AG10803 (cell line): ENCODE measurements around the gene CNTNAP2.

Experiments used
- DNase-seq: peaks from one replicate; pipeline ENCODE4 v3.0.0; 2010; ENCODE audit warnings: low read depth
- H3K4me3 ChIP-seq: 2 replicates; pipeline ENCODE4 v1.5.1; 2011; ENCODE audit warnings: mild to moderate bottlenecking, low read length, control low read depth
- TF ChIP-seq, protein P1 (sequence below): conservative IDR thresholded peaks from 2 replicates; pipeline ENCODE4 v1.5.1; 2011; ENCODE audit warnings: mild to moderate bottlenecking, low read length, control low read depth, inconsistent platforms

CNTNAP2 gene

DNA sequence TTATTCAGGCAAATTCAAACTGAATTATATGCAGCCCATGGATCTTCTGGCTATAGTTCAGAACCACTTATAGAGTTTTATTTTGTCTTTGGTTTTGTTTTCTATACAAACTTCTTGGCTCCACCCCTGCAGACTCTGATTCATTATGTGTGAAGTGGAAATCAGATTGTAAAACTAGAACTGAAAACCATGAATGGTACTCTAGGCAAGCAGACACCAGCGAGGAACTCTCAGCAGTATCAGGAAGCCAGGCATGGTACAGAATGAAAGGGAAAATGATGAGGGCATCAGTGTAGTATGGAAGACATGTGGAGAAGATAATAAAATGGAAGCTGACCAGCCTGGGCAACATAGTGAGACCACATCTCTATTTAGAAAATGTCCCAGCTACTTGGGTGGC is 1447.1 kb downstream of the CNTNAP2 start:
- DNase-seq, result no peak
- no peak overlapping the region for H3K4me3 ChIP-seq
- TF ChIP-seq, protein P1, sequence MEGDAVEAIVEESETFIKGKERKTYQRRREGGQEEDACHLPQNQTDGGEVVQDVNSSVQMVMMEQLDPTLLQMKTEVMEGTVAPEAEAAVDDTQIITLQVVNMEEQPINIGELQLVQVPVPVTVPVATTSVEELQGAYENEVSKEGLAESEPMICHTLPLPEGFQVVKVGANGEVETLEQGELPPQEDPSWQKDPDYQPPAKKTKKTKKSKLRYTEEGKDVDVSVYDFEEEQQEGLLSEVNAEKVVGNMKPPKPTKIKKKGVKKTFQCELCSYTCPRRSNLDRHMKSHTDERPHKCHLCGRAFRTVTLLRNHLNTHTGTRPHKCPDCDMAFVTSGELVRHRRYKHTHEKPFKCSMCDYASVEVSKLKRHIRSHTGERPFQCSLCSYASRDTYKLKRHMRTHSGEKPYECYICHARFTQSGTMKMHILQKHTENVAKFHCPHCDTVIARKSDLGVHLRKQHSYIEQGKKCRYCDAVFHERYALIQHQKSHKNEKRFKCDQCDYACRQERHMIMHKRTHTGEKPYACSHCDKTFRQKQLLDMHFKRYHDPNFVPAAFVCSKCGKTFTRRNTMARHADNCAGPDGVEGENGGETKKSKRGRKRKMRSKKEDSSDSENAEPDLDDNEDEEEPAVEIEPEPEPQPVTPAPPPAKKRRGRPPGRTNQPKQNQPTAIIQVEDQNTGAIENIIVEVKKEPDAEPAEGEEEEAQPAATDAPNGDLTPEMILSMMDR, result no peak

DNA sequence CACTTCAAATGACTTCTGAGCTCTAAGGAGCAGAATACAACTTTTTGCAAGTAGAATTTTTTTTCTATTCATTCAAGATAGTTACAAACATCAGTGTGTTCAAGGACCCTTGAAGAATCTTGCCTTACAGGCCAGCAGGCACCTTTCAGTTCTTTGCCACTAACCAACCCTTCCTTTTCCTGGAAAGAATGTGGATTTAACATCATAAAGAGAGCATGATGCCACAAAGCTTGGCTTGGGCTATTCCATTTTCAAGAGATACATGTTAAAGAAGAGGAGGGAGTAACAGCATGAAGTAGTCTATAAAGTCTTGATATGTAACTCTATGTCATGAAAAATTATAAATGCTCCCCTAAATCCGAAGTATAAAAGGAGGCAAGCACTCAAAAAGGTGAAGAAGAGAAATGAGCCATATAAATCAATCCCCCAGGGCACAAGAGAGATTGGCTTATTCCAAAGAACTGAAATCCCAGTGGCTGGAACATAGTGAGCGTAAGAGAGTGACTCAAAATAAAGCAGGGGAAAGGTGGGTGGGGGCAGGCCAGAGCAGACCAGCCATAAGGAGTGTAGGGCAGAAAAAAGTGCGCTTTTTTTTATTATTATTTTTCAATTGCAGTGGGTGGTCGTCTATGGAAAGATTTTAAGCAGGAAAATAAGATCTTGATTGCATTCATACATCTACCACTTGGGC is 1448.3 kb downstream of the CNTNAP2 start:
- DNase-seq, result no peak
- TF ChIP-seq, protein P1, result no peak
- no peak overlapping the region for H3K4me3 ChIP-seq

DNA sequence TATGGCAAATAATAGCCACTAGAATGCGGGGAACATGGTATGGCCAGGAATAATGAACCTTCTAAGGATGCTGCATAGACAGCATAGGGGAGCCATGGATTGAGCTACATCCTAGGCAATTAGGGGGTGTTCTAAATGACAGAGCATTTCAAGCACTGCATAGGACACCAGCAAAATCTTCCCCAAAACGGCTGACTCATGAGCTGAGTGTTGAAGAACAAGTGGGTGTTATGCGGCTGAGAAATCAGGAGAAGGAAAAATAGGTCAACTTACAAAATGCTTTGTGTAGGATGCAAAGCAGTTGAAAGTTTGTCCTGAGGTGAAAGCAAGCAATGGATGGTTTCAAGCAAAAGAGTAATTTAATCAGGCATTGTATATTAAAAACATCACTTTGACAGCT is 1450.4 kb downstream of the CNTNAP2 start:
- DNase-seq, result no peak
- TF ChIP-seq, protein P1, result no peak
- H3K4me3 ChIP-seq, result no peak overlapping the region

DNA sequence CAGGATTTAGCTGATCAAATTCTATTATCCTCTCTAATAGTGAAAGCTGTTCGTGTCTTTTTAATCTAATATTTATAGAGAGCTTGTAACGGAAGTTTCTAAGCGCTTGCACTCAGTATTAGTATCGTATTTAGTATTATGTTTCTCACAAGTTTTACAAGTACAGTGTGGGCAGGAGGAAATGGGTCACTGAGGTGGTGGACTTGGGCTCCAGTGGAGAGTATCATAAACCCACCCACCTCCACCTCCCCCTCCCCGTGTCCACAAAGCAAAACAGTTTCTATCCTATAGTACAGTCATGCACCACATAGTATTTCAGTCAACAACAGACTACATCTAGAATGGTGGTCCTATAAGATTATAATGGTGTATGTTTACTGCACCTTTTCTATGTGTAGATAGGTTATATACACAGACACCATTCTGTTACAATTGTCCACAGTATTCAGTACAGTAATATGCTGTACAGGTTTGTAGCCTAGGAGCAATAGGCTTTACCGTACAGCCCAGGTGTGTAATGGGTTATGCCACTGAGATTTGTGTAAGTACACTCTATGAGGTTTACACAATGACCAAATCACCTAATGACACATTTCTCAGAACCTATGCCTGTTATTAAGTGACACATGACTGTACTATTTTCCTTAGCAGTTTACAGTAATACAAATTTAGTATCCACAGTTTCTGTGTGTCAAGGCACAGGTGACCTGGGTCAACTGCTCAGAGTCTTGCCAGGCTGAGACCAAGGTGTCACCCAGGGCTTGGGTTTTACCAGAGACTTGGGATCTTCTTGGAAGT is 1452.7 kb downstream of the CNTNAP2 start:
- TF ChIP-seq, protein P1, result no peak
- H3K4me3 ChIP-seq, result no peak overlapping the region
- DNase-seq, result no peak

DNA sequence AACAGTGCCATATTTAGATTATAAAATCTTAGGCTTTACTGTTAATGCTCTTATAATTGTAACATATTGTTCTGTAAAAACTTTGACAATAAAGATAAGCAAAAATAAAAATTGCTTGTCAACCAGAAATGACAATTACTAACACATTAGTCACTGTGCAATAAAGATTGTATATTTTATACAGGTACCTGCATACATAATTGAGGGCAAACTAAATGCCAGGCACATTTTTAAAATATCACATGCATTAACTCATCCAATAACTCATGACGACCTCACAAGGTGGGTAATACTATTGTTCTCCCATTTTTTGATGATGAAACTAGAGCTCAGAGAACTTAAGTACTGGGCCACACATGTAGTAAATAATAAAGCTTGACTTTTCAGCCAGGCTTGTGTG is 1453.8 kb downstream of the CNTNAP2 start:
- DNase-seq, result no peak
- H3K4me3 ChIP-seq, result no peak overlapping the region
- TF ChIP-seq, protein P1, result no peak

DNA sequence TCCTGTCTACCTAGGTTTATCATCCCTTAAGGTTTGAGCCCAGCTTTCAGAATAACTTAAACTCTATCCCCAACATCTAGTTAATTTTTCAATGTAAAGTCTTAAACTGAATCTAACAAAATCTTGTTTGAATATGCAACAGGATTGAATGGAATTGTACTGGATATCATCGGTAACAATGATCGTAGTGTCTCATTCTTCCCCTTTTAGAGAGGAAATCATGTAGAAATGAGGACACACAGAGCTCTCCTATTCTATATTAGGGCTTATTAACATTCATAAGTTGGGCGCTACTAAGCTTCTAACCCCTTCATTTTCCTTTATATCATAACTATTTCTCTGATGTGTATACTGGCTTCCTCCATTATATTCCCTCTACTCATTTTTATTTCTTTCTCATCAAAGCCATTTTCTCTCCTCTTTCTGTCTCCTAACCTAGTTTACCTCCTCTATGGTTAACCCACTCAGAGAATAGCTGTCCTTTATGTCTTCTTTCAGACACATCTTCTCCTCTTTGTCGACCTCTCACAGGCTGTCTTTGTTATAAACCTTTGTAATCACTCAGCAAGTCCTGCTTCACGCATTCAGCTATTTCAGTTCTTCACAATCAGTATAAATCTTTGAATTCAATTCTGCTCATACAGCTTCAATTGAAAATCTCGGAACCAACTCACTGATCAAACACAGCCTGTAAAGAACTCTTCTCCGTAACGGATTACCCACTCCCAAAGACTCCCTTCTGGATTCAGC is 1455.0 kb downstream of the CNTNAP2 start:
- no peak overlapping the region for H3K4me3 ChIP-seq
- TF ChIP-seq, protein P1, result no peak
- DNase-seq, result no peak
